Nephron (organoid): ENCODE data around the gene PCDHB8.
"Not testable (repeated sequence)": the region's sequence is repeated elsewhere in the genome, so short reads cannot be mapped to it uniquely, and the experiment has no call there.

Source experiments
- H3K27ac Mint-ChIP-seq, 3 experiments: 2 replicates each; pipeline ENCODE4 v1.8.0; 2020; ENCODE audit warnings: mixed read lengths in 3 of 3, mild to moderate bottlenecking in 2 of 3, moderate library complexity in 1 of 3
- H3K27me3 Mint-ChIP-seq: 2 replicates; pipeline ENCODE4 v1.8.0; 2021; ENCODE audit warnings: low read depth, mild to moderate bottlenecking, moderate library complexity, mixed read lengths
- H3K36me3 Mint-ChIP-seq: 2 replicates; pipeline ENCODE4 v1.8.0; 2020; ENCODE audit warnings: low read depth, mixed read lengths
- H3K4me1 Mint-ChIP-seq: 2 replicates; pipeline ENCODE4 v1.8.0; 2020; ENCODE audit warnings: mixed read lengths
- H3K4me3 Mint-ChIP-seq, 3 experiments: 2 replicates each; pipeline ENCODE4 v1.8.0; 2020; ENCODE audit warnings: mild to moderate bottlenecking in 3 of 3, mixed read lengths in 3 of 3, moderate library complexity in 2 of 3
- H3K9me3 Mint-ChIP-seq: 2 replicates; pipeline ENCODE4 v1.8.0; 2020; ENCODE audit warnings: mixed read lengths
- CTCF ChIP-seq, 3 experiments: fragments of 200-600 bp; sonication (generic); IDR thresholded peaks; one replicate each; pipeline ENCODE4 v1.5.0; 2021; ENCODE audit warnings: antibody characterized with exemption in 3 of 3; ENCODE audit not compliant: unreplicated experiment in 3 of 3

PCDHB8 gene

GRCh38 chr5:141214583-141214982 is 37.0 kb downstream of the PCDHB8 start:
- peaks cover 73% of the 10 kb centered on the region for H3K9me3 Mint-ChIP-seq
- H3K27ac Mint-ChIP-seq, H3K4me1 Mint-ChIP-seq, H3K27me3 Mint-ChIP-seq, H3K4me3 Mint-ChIP-seq: not testable (repeated sequence)
- peaks cover 74% of the 10 kb centered on the region for H3K36me3 Mint-ChIP-seq

- H3K27ac Mint-ChIP-seq, H3K4me1 Mint-ChIP-seq, H3K27me3 Mint-ChIP-seq, H3K4me3 Mint-ChIP-seq: not testable (repeated sequence)
- H3K9me3 Mint-ChIP-seq, result peaks cover 76% of the 10 kb centered on the region
- peaks cover 76% of the 10 kb centered on the region for H3K36me3 Mint-ChIP-seq
These were observed 37.9 kb downstream of the PCDHB8 start for GRCh38 chr5:141215504-141215903.

GRCh38 chr5:141216035-141216434 is 38.4 kb downstream of the PCDHB8 start:
- H3K4me1 Mint-ChIP-seq, H3K27me3 Mint-ChIP-seq, H3K4me3 Mint-ChIP-seq, H3K27ac Mint-ChIP-seq: not testable (repeated sequence)
- Mint-ChIP-seq H3K9me3 (peaks cover 76% of the 10 kb centered on the region), H3K36me3 (peaks cover 77% of the 10 kb centered on the region)

GRCh38 chr5:141223112-141223783 is 45.7 kb downstream of the PCDHB8 start, which contains the start of gene PCDHB14:
Gene PCDHB14, plus strand, starts transcription at chr5:141223343. Its CDS starts 163 bp downstream, at chr5:141223506.
- H3K4me3 Mint-ChIP-seq, result peak within 1 kb of the TSS; percentile 77 to 88 (median 85)
- no peaks in the 10 kb centered on the region for H3K27me3 Mint-ChIP-seq
- H3K27ac Mint-ChIP-seq, result peak within 1 kb of the TSS; percentile 67 to 83 (median 82)
- peaks cover 76% of the 10 kb centered on the region for H3K9me3 Mint-ChIP-seq
- peaks cover 83% of the 10 kb centered on the region for H3K36me3 Mint-ChIP-seq
- H3K4me1 Mint-ChIP-seq, result no peaks in the 10 kb centered on the region
- TF ChIP-seq CTCF (IDR thresholded peaks at IDR 0.05; ENCODE audit: unreplicated experiment in 3 of 3), result peak in 1 of 3 experiments; percentile 43

- H3K4me3 Mint-ChIP-seq, H3K27ac Mint-ChIP-seq, H3K27me3 Mint-ChIP-seq, H3K4me1 Mint-ChIP-seq: not testable (repeated sequence)
- Mint-ChIP-seq H3K9me3 (peaks cover 69% of the 10 kb centered on the region), H3K36me3 (peaks cover 74% of the 10 kb centered on the region)
These were observed 47.3 kb downstream of the PCDHB8 start for GRCh38 chr5:141224844-141225243.

- H3K27ac Mint-ChIP-seq, H3K4me3 Mint-ChIP-seq, H3K4me1 Mint-ChIP-seq, H3K27me3 Mint-ChIP-seq: not testable (repeated sequence)
- Mint-ChIP-seq H3K9me3 (peaks cover 67% of the 10 kb centered on the region), H3K36me3 (peaks cover 68% of the 10 kb centered on the region)
These were observed 47.8 kb downstream of the PCDHB8 start for GRCh38 chr5:141225421-141225820.
